Large intestine (tissue), 3 donors: ENCODE measurements around the gene DDN. TPM values are rescaled to one million over a fixed set of nuclear protein-coding genes. Genes with fewer than 3 reads are reported as not detected.

Experiments used
- DNase-seq, 2 donors: peaks; one replicate each; pipeline versions ENCODE4 v3.0.0 to v3.0.0-alpha.2; 2013
- H3K27ac ChIP-seq: one replicate; pipeline ENCODE4 v1.5.1; 2013; ENCODE audit warnings: low read length
- H3K27me3 ChIP-seq: 2 replicates; pipeline ENCODE4 v1.6.1; 2013; ENCODE audit warnings: low read length; ENCODE audit not compliant: control insufficient read depth, insufficient read depth
- H3K36me3 ChIP-seq: 2 replicates; pipeline ENCODE4 v1.6.1; 2013; ENCODE audit warnings: low read length; ENCODE audit not compliant: control insufficient read depth, insufficient read depth
- H3K4me1 ChIP-seq: one replicate; pipeline ENCODE4 v1.6.1; 2013; ENCODE audit warnings: low read length; ENCODE audit not compliant: control insufficient read depth, insufficient read depth
- H3K4me3 ChIP-seq: one replicate; pipeline ENCODE4 v1.5.1; 2013; ENCODE audit warnings: low read length
- H3K9me3 ChIP-seq: one replicate; pipeline ENCODE4 v1.6.1; 2013; ENCODE audit warnings: mild to moderate bottlenecking, low read depth, low read length, moderate library complexity; ENCODE audit not compliant: control insufficient read depth
- WGBS: methylation state at CpG from one replicate; pipeline ENCODE4 v1.1.5; 2013; ENCODE audit warnings: low lambda C conversion rate; ENCODE audit not compliant: insufficient coverage; 5-methylcytosine and 5-hydroxymethylcytosine counted together
- polyA plus RNA-seq: library from polyadenylated mRNA; unstranded; fragments of 120-200 nt; gene quantifications from one replicate; pipeline ENCODE4 v1.2.1, GENCODE V29; 2013

Gene DDN
- polyA plus RNA-seq, 1 donor: 0.43 TPM

DNA sequence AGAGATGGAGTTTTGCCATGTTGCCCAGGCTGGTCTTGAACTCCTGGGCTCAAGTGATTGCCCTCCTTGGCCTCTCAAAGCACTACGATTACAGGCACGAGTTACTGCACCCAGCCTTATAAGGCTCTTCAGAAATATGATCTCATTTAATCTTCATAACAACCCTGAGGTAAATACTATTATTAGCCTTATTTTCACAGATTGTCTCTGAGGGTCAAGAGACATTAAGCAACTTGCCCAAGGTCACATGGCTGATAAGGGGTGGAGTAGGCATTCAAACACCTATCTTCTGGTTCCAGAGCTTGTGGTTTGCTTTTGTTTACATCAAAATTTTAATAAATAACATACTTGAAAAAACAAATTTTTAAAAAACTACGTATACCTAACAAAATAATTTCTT lies 14.3 kb upstream of the DDN start:
- Histone ChIP-seq H3K4me3 (no peak overlapping the region), H3K36me3 (peaks cover 23% of the 10 kb centered on the region), H3K9me3 (no peaks in the 10 kb centered on the region), H3K27ac (no peak overlapping the region), H3K4me1 (no peaks in the 10 kb centered on the region), H3K27me3 (no peaks in the 10 kb centered on the region)
- WGBS: no CpG with 5 or more reads among the region's 3 CpGs
- no peak for DNase-seq

DNA sequence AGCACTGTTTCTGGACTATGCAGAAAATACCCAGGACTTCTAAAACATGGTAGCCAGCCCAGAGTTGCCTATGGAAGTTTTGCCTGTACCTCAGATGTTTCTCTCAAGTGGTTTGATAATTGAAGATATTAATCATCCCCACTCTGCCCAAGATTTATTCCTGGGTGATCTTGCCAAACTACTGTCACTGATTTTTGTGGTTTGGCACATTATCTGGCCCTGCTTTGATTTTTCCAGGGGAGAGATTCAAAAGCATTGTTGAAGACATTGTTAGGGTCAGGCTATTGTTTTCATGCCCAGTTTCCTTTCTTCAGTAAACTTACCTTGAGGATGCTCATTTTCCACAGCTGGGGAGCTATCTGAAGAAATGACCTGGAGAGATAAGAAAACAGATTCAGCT lies 13.6 kb upstream of the DDN start:
- Histone ChIP-seq H3K36me3 (peaks cover 23% of the 10 kb centered on the region), H3K4me1 (no peaks in the 10 kb centered on the region), H3K27me3 (no peaks in the 10 kb centered on the region), H3K27ac (no peak overlapping the region), H3K9me3 (no peaks in the 10 kb centered on the region), H3K4me3 (no peak overlapping the region)
- no peak for DNase-seq

DNA sequence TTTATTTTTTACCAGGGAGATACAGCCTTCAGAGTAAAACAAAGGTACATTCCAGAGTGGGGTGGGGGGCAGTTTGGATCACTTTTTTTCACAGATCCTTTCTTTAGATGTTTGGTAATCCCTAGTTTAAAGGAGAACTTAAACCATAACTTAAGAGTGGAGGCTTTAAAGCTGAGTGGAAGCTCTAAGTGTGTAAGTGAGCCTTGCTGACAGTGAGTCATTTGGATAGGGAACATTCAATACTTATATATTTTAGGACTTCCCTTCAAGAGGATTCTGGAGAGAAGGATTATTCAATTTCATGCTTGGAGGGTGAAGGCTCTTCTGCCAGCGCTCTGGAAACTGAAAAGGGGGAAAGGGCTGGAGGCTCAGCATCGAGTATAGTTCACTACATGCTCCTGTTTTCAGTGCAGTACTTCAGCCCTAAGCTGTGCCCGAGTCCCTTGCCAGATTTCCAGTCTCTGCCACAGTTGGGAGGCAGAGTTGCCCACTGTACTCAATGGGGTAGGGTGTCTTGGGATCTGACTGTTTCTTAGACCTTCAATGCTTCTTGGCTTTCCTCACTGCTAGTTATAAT lies 11.0 kb upstream of the DDN start:
- Histone ChIP-seq H3K27ac (no peak overlapping the region), H3K9me3 (no peaks in the 10 kb centered on the region), H3K4me3 (no peak overlapping the region), H3K4me1 (no peaks in the 10 kb centered on the region), H3K36me3 (peaks cover 30% of the 10 kb centered on the region), H3K27me3 (no peaks in the 10 kb centered on the region)
- no peak for DNase-seq
- no CpG with 5 or more reads among the region's 3 CpGs for WGBS

DNA sequence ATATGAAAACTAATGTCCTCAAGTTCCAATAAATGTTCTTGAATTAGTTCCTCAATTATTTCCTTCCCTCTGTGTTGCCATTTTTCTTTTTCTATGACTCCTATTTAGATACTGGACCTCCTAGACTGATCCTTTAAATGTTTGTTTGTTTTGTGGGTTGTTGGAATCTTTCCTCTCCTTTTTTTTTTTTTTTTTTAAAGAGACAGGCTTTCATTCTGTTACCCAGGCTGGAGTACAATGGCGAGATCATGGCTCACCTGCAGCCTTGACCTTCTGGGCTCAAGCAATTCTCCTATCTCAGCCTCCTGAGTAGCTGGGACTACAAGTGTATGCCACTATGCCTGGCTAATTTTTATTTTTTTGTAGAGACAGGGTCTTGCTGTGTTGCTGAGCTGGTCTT lies 9.8 kb upstream of the DDN start:
- Histone ChIP-seq H3K9me3 (no peaks in the 10 kb centered on the region), H3K27ac (no peak overlapping the region), H3K4me3 (no peak overlapping the region), H3K27me3 (no peaks in the 10 kb centered on the region), H3K36me3 (peaks cover 42% of the 10 kb centered on the region), H3K4me1 (no peaks in the 10 kb centered on the region)
- DNase-seq: no peak
- WGBS: no CpG with 5 or more reads among the region's 1 CpG

DNA sequence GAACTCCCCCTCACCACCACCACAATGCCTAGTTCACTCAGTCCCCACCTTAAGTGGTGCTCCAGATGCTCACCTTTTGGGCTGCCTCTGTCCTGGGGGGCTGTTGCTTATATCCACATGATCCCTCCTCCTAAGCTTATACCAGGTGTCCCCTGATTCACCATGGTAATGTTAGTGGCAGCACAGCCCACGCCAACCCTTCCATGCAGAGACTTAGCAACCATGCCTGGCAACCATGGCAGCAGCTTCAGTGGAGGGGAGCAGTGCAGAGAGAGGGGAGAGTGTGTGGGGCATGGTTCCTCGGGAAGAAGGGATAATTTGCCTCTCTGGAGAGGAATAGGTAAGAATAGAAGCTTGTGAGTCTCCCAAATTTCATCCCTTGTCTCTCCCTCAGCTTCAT lies 1.2 kb upstream of the DDN start:
- H3K4me1 ChIP-seq: peaks cover 28% of the 10 kb centered on the region
- WGBS: no CpG with 5 or more reads among the region's 2 CpGs
- H3K9me3 ChIP-seq: peaks cover 4% of the 10 kb centered on the region
- no peak overlapping the region for H3K27ac ChIP-seq
- no peak for DNase-seq
- no peak overlapping the region for H3K4me3 ChIP-seq
- H3K27me3 ChIP-seq: peaks cover 53% of the 10 kb centered on the region
- H3K36me3 ChIP-seq: peaks cover 42% of the 10 kb centered on the region

DNA sequence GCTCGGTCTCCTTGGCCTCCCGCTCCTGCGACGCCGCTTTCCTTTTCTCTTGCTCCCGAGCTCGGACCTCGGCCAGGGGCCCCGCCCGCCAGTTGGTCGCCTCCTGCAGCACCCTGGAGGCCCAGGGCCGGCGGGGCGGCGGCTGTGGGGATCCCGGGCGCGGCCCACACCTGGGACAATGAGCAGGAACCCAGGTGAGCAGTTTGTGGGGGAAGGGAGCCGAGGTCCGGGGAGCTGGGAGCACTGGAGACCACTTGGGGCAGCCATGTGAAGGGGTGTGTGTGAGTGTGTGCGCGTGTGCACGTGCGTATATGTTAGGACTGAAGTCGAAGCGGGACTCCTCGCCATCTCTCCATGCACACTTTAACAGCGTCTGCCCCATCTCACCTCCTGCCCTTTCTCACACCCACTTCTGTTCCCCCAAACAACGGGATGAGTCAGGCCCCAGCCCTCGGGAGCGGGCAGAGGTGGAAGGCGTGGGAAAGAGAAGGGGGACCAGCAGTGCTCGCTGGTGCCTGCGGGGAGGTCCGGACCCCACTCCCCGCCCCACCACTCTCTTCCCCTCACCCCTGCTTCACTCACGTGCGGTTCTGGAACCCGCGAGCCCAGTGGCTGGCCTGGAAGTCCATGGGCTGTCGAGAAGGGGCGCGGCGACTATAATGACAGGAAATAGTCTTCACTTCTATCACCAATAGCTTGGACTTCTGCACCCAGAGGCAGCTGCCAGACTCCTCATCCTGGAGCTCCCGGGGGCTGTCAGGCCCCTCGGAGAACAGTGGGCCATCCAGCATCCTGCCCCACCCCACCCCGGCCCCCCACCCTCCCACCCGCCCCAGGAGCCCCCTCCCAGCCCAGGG lies 450 bp downstream of the DDN start:
- H3K4me3 ChIP-seq: no peak overlapping the region
- no CpG with 5 or more reads among the region's 48 CpGs for WGBS
- peak in 1 of 2 donors; percentile 76 for DNase-seq
- H3K4me1 ChIP-seq: peaks cover 34% of the 10 kb centered on the region
- H3K9me3 ChIP-seq: peaks cover 4% of the 10 kb centered on the region
- H3K27me3 ChIP-seq: peaks cover 70% of the 10 kb centered on the region
- no peak overlapping the region for H3K27ac ChIP-seq
- peaks cover 26% of the 10 kb centered on the region for H3K36me3 ChIP-seq

DNA sequence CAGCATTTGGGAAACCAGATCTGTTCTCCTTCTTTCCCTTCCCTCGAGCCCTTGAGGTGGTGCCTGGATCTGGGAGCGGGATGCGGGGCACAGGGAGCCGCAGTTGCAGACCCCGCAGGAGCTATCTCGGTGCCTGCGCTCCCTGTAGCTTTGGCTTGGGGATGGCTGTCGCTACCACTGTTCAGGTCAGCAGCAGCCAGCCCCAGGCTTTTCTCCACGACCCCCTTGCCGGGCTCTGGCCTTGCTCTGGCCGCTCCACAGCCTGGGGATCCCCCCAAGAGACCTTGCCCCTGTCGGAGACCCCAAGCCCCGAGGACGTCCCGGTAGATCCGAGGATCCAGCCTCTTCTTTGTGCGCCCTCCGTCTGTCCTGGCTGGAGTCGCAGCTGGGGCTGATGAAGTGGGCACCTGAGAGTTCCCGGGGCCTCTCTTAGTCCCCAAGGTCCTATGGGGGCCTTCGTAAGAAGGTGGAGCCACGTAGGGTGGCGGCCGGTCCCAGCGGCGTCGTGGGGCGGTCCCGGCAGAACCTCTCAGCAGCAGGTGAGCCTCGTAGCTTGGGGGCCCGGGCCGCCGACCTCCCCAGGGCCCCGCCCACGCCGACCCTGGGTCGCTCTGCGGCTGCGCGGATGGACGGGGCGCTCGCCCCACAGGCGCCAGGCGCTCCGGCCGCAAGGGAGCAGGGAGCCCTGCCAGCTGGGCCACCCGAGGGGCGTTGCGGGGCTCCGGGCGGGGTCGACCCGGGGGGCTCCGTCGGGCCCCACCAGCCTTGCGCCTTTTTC lies 1.3 kb downstream of the DDN start:
- Histone ChIP-seq H3K4me3 (no peak overlapping the region), H3K36me3 (peaks cover 17% of the 10 kb centered on the region), H3K27me3 (peaks cover 78% of the 10 kb centered on the region), H3K27ac (no peak overlapping the region), H3K9me3 (peaks cover 4% of the 10 kb centered on the region), H3K4me1 (peaks cover 34% of the 10 kb centered on the region)
- WGBS: no CpG with 5 or more reads among the region's 57 CpGs
- DNase-seq: peak in 1 of 2 donors; percentile 52

DNA sequence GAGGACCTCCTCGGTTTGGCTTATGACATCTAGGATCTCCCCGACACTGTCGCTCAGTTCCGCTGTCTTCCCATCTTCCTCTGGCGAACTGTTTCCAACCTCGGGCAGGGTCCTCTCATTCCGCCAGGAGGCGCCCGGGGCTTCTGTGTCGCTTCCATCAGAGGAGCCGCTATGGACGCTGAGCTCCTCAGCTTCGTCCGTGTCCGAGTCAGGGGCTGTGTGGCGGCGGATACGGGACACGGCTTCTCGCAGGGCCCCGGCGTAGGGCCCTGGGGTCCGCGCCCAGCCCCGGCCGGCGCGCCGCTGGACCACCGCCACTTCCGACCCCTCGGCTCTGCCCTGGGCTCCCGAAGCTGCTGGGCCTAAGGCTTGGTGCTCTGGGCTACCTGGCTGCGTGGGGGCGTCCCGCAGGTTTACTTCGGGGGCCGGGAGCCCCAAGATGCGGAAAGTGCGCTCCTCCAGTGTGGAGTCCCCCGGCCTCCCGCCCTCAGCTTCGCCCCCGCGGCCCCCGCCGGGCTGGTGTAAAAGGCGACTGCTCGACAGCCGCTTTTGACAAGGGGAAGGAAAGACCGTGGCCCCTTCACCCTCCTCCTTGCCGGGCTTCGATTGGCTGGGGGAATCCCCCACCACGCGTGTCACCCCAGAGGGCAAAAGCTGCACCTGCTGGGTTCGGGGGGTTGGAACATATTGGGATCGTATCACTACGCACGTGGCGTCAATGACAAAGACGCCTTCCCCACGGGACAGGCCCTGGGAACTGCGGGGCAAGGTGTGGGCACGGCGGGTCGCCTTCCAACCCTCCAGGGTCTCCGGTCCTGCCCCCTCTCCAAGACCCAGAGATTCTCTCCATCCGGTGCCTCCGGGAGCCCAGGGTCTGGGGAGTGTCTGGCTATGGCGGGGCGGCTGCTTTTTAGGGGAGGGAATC lies 2.1 kb downstream of the DDN start:
- H3K27me3 ChIP-seq: peaks cover 81% of the 10 kb centered on the region
- H3K9me3 ChIP-seq: peaks cover 4% of the 10 kb centered on the region
- H3K27ac ChIP-seq: no peak overlapping the region
- peaks cover 34% of the 10 kb centered on the region for H3K4me1 ChIP-seq
- peak in 1 of 2 donors; percentile 72 for DNase-seq
- H3K4me3 ChIP-seq: peak overlapping the region; percentile 9
- H3K36me3 ChIP-seq: peaks cover 9% of the 10 kb centered on the region
- whole genome bisulfite sequencing: no CpG with 5 or more reads among the region's 71 CpGs

DNA sequence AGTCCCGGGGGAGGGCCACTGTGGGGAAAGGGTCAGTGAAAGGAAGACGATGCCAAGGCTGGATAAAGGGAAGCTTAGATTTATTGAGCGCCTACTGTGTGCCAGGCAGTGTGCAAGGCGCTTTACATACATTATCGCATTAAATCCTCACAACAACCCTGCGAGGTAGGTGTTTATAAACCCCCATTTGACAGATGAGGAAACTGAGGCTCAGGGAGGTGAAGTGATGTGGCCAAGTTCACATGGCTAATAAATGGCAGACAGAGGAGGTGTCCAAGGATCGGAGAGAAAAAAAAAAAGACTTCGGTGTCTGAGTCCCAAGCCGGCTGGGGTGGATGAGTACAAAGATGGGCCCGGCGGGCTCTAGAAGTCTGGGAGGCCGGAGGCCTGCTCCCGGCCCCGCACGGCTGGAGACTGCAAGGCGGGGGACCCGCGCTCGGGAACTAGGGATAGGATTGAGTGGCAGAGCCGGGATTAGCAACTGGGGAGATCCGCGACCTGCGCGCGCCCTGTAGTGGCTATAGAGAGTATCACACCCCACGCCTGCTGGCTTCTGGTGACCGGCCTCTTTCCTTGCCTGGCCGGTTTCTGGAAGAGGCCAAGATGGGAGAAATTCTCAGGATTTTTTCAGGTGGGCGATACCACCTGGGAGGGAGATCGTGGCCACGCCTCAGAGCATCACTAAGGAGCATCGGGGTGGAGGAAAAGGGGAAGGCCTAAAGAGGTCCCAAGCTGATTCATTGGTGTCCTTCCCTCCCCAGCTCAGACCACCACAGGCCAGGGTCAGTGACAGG lies 3.9 kb downstream of the DDN start:
- Histone ChIP-seq H3K9me3 (peaks cover 4% of the 10 kb centered on the region), H3K27me3 (peaks cover 81% of the 10 kb centered on the region), H3K27ac (no peak overlapping the region), H3K4me3 (peak overlapping the region; percentile 11), H3K36me3 (no peaks in the 10 kb centered on the region), H3K4me1 (peaks cover 34% of the 10 kb centered on the region)
- peak; percentile 73 to 75 for DNase-seq
- no CpG with 5 or more reads among the region's 32 CpGs for WGBS
